B cell (primary cell): ENCODE data around the gene AGPAT3.

Source experiments
- CTCF ChIP-seq: fragments of 200-600 bp; IDR thresholded peaks from one replicate; pipeline ENCODE4 v1.8.0; 2022; ENCODE audit warnings: antibody characterized with exemption, mild to moderate bottlenecking
- EZH2 ChIP-seq: IDR thresholded peaks from 2 replicates; pipeline ENCODE4 v1.6.1; 2012; ENCODE audit warnings: borderline replicate concordance, low read depth, mild to moderate bottlenecking, moderate library complexity, low read length; ENCODE audit not compliant: insufficient read depth, poor library complexity, severe bottlenecking

- TF ChIP-seq CTCF (no peak), EZH2 (no peak)
Observed at GRCh38 chr21:43872531-43873197, 7.6 kb downstream of the AGPAT3 start.
